CD4-positive, alpha-beta T cell treated with Interferon alpha-2 for 1 hour (primary cell): ENCODE measurements around the gene HIVEP3.
A peak's percentile ranks its signal among the peaks of the same experiment; 100 is the strongest.

Experiments used
- DNase-seq, 2 donors: peaks; one replicate each; pipeline ENCODE4 v3.0.0-alpha.2; 2020 to 2022

The HIVEP3 gene

DNA sequence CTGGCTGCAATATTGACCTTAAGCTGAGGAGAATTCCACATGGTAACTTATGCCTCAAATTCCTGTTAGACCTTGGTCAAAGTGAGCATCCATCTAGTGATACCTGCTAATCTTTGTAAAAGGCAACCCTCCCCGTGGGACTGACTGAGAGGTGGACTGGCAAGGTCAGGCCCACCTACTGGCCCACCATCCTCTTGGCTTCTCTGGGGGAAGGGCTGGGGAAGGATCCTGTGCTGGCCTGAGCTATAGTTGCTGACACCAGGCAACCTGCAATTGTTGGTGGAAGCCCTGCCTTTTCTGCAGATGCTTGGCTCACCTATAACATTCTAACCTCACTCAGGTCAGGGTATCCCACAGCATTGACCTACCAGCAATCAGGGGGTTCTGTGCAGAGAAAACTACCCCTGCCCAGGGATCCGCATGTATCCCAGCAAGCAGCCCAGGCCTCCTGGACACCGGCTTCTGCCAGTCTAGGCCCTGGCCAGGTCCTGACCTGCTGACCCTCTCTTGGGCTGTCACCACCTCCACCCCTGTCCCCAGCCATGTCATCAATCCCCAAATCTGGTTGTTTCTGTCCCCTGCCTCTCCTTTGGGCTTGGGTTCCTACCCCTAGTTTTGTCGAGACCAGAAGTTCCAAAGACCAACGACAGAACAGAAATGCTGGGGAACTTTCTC, 326.1 kb downstream of the HIVEP3 start:
- no peak for DNase-seq

DNA sequence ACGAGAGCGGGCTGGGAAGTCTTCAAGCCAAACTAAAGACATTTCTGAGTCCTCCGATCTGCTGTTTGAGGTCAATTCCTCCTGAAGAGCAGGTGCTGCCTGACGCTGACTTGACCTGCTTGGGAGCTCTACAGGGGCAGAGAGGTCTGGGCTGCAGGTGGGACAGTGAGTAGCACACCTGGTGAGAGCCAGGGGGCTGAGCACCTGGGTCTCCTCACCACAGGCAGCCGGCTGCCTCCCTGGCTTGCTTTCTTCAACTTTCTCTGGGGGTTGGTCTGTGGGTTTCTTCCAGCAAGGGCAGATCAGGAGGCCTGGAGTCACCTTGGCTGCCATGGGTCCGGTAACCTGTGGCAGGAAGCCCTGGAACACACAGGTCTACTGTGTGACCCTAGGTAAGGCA, 326.8 kb downstream of the HIVEP3 start:
- no peak for DNase-seq

DNA sequence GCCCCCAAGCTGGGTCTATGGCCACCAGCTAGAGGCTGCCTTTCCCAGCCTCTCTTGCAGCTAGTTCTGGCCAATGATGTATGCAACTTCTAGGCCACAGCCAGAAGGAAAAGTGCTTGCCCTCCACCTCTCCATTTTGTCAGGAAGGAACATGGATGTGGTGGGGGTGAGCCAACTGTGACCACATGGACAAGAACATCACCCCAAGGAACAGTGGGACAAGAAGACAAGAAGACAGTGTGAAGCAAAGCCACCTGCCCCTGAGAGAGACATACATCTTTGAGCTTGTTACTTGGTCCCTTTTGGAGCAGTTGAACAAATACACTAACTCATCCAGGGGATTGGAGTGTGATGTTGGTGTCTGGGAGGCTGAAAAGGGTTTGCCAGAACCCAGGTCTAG, 328.4 kb downstream of the HIVEP3 start:
- no peak for DNase-seq

DNA sequence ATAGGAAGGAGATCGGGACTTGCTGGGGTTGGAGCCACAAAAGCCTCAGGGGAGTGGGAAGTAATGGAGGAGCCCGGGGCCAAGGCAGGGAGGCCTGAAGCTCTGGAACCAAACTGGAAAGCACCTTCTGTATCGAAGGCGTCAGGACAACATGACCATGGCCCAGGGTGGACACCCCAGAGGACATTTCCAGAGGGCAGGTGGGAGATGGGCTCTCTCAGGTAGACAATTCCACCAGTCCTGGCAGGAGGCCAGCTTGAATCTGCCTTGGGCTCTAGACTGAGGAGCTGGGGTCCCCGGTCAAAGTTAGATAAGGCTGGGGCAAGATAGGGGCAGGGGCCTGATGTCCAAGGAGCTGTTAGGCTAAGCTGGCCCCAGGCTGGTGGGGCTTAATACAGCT, 329.3 kb downstream of the HIVEP3 start:
- DNase-seq, result no peak

DNA sequence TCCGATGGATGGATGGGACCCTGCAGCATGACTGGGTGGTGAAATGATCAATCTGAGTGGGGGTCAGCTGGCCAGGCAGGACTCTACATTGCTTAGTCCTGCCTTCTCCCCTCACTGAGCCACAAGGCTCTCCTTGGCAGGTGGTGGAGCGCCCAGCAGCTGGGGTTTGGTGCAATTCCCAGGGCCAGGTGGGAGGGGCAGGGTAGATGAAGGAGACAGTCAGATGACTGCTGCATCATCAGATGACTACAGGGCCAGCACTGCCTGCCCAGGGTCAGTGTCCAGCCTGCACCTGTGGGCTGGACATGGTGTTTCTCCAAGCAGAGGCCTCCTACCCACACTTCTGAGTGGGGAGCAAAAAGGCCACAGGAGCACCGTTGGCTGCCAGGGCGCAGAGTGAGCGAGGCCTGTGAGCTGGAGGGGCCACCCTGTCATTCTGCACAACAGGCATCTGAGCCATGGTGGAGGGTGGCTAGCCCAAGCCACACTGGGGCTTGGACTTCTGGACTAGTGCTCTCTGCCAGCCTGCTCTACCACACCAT, 330.3 kb downstream of the HIVEP3 start:
- DNase-seq, result no peak

DNA sequence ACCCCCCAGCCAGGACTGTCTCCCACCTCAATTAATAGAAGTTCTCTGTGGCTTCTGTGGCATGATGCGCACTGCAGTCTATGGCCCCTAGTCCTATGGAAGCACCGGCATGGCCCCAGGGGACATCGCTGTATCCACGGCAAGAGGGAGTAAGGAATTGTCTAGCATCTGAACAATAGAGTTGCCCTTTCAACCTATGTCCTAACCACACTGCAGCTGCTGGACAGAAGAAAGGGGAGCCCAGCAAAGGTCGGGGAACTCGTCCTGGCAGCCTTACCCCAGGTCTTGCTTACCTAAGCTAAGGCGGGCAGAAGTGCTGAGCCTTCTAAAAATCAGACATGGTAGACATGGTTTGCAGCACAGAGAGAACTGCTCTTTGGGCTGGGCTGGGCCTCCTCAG, 330.9 kb downstream of the HIVEP3 start:
- DNase-seq, result no peak

DNA sequence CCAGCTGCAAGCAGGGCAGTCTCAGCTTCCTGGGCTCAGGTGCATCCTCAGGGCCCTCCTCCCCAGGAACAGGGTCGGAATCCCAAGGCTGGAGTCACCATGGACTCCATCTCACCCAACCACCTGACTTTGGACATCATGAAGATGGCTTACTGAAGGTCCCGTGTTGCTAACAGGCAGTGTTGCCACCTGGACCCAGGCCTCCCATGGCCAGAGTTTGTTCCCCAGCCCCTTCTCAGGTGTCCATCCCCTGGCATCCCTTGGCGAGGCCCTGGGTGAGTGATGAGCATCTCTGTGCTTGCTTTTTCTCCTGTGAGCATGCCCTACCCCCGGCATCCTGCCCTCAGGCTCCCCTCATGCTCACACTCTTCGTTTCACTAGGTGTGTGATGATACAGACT, 332.5 kb downstream of the HIVEP3 start:
- DNase-seq, result no peak

DNA sequence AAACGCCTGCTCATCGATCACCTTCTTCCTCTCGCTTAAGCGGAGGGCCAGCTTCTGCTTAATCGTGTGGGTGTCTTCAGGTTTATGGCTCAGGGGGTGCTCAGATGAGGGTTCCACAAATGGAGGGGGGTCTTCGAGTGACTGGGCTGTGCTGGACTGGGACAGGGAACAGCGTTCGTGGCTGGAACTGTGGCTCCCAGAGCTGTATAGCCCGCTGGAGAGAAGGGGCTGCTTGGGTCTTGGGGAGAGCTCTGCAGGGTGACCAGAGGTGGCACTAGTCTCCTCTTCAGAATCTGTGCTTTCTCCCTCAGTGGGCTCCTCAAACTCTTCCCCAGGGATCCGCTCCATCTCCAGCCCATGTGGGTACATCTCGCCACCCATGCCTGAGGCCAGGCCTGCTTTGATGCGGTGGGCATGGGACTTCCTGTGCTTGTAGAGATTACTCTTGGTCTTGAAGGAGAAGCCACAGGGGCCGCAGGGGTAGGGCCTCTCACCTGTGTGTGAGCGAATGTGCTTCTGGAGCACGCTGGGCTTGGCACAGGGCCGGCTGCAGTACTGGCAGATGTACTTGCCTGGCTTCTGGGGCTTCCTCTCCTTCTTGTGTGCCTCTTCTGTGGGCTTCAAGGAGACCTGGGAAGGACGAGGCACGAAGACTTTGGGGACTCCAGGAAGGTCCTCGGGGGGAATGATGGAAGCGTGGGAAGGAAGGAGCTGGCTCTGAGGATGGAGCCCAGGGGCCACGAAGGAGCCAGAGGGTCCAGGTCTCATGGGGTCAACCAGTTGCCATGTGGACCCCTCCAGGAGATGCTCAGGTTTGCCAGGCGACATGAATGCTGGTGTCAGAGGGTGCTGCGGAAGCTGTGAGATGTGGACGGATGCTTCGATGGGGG, 334.8 kb downstream of the HIVEP3 start:
- no peak for DNase-seq

DNA sequence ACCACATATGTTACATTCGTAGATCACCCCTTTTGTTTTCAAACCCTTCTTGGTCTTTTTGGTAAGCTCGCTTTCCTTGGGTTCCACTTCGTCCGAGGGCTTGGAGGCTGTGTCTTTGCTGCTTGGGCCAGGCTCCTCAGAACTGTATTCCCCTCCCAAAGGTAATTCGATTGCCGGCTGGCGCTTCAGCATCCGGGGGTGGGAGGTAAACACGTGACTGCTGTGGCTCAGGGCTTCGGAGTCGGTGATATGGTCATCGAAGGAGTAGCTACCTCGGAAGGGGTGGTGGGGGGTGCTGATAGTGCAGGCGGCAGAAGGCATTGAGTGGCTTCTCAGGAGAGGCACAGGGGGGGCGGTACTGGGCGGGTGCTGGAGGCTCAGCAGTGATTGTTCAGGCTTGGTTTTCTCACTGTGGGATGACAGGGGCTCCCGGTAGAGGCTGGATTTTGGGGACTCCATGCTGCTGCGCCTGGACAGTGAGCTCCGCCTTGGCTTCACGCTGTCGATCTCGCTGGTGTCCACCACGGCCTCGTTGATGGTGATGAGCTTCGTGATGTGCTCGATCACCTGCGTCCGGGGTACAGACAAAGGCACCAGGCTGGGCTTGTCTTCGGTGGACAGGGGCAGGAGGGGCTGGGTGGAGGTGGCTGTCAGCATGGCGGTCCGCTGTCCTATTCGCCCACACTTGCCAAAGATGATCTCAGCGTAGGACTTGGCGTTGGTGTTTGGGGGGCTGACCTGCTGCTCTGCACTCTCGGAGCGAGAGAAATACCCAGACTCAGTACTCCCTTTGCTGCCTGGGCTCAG, 335.7 kb downstream of the HIVEP3 start:
- no peak for DNase-seq

DNA sequence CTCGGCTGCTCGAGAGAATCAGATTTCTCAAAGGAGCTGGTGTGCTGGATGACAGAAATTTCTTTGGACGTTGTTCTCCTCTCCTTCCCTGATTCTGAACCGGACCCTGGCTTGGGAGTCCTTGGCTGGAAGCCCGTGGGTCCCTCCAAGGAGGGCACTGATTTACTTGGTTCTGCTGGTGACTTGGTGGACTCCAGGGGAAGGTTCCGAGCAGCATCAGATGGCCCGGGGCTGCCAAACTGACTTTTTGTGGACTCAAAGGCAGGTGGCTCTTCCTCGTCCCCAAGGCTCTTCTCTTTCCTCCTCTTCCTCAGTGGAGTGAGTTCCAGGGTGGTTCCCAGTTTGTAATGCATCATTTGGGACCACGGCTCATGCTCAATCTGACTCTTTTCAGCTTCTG, 336.4 kb downstream of the HIVEP3 start:
- no peak for DNase-seq

DNA sequence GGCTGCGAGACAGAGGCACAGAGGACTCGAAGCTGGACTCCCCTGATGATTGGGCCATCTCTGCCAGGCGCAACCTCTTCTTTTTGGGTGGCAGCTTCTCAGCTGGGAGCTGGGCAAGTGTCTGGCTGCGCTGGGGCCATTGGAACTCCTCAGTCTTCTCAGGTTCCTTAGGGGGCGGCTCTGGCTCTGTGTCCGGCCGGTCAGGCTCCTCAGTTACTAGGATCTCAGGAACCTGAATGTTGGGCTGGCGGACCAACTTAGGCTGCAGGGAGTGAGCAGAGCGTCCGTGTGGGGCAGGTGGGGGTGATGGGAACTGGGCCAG, 336.8 kb downstream of the HIVEP3 start:
- DNase-seq, result no peak

DNA sequence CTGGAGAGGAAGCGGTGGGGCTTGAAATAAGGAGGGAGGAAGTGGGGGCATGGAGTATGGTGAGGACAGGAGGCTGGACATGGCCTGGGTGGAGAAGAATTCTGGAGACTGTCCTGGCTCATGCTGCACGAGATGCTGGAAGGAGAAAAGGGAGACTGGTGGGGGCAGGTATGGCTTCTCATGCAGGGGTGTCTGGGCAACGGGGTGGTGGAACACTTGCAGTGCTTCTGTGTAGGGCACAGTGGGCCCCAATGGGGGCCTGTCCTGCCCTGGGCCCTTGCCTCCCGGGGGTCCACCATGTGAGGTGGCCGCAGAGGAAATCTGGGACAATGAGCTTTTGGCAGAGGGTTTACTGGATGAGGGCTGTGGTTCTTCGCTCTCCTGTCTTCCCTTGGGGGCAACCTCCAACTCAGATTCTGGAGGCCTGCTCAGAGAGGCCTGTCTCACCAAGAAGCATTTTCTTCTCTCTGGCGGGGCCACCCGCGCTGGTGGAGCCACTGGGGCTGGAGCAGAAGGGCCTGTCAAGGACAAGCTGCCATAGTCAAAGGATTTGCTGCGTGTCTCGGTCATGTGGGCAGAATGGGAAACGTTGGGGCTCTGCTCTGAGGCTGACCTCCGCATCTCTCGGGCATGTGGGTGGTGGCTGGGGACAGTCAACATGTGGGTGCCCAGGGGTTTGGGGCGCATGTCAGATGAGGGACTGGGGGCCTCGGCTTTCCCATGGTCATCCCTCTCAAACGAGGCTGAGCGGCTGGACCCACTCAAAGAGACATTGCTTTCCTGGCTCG, 337.3 kb downstream of the HIVEP3 start:
- DNase-seq, result no peak

DNA sequence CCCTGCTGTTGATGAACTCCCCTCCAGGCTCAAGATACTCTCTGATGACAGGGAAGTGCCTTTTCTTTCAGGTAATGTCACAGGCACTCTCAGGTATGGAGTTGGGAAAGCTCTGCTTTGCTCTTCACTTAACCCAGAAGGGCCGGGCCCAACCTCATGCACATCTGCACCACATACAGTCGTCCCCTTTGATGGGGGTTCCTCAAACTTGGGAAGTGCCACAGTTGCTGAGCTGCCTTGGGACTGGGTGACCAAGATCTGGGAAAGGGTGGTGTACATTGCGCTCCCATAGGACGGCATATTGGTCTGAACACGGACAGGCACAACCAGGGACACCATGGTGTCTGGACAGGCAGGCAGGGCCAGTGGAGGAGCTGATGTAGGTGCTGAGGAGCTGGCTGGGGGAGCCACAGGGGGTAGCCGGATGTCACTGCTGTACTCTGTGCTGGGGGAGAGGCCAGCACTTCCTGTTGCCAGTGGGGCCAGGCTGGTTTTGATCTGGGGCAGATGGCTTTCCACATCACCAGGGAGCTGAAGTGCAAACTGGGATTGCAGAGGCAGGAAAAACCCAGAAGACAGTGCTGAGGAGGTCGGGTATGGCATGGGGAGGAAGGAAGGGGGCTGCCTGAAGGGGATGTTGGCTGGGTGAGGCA, 338.1 kb downstream of the HIVEP3 start:
- DNase-seq, result no peak

DNA sequence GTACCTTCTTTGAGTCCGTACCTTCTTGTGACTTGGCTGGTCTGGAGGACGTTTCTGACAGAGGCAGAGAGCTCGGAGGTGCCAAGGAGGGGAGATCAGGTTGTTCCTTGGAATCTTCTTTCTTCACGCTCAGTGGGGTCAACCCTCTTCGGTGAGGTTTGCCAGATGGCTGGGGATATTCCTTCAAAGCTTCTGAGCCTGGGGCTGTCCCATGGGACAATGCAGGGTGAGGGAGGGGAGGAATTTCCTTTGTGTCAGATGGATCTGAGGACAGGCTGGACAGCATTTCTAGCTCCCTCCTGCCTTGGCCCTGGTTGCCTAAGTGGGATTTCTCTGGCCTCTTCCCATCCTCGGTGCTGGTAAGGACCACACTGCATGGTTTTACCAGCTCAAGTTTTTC, 338.7 kb downstream of the HIVEP3 start:
- DNase-seq, result no peak

DNA sequence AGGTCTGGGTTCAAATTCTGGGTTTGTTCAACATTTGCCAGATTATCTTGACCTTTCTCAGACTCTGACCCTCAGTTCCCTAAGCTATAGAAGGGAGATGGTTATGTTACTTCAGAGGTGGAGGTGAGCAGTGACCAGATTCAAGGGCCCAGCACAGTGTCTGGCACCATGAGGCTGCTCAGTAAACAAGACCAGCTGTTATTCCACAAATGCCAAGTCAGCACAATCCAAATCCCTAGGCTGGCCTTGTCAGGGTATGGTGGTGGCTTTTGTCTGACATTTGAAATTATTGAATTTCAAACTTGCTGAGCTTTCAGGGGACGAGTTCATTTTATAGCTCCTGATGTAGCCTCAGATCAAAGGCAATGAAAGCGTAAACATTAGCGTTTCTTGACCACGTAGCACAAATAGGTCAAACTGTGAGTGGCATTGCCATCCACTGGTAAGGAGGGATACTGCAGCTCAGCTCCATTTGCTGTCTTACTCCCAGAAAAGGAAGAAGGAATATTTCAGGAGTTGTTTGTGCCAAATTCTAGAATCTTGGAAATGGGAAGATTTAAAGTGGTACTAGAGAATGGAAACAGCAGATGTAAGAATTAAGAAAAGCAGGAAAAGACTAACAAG, 339.9 kb downstream of the HIVEP3 start:
- DNase-seq, result no peak

DNA sequence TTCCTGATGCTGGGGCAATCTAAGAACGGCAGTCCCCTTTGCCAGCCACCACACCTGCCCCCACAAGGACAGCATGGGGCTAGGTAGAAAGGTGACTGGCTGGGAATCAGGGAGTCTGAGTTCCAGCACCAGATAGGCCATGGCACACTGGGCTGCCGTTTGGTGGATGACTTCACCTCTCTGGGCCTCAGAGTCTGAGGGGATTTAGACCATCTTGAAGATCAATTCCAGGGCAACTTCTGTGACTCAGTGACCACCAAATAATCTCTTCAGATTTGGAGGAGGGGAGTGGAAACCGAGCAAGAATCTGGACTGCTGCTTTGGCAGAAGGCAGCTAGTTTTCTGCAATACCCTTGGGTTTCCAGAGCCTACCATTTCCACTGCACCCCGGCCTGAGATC, 342.1 kb downstream of the HIVEP3 start:
- no peak for DNase-seq

DNA sequence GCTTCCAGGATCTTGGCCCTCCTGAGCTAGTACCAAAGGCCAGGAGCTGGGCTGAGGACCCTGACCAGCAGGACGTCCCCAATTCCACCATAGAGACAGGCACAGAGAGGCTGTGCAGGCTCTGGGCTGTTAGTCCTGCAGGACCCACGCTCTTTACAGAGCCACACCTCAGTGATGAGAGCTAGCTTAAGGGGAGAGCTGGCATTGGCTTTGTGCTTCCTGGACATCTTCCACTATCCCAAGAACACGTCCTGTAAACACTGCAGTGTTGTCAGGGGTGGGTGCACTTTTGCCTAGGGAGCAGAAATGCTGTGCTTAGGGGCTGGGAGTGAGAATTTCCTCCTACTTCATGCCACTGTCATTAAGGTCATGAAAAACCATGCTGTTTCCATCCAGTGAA, 342.5 kb downstream of the HIVEP3 start:
- DNase-seq, result no peak

DNA sequence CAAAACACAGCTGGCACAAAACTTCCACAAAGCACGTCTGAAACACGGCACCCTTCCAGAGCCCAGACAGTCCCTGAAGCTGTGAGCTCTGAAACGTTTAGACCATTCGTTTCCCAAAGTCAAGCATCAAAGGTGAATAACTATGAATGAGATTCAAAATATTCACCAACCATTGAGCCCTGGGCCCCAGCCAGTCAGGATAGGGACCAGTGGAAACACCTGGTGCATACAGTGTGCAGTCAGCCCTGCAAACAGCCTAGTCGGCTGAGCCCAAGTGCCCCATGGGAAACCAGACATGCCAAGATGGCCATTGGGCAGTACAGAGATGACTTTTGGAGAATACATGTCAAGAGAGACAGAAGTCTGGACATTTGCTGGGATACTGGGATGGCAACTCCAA, 343.9 kb downstream of the HIVEP3 start:
- no peak for DNase-seq

DNA sequence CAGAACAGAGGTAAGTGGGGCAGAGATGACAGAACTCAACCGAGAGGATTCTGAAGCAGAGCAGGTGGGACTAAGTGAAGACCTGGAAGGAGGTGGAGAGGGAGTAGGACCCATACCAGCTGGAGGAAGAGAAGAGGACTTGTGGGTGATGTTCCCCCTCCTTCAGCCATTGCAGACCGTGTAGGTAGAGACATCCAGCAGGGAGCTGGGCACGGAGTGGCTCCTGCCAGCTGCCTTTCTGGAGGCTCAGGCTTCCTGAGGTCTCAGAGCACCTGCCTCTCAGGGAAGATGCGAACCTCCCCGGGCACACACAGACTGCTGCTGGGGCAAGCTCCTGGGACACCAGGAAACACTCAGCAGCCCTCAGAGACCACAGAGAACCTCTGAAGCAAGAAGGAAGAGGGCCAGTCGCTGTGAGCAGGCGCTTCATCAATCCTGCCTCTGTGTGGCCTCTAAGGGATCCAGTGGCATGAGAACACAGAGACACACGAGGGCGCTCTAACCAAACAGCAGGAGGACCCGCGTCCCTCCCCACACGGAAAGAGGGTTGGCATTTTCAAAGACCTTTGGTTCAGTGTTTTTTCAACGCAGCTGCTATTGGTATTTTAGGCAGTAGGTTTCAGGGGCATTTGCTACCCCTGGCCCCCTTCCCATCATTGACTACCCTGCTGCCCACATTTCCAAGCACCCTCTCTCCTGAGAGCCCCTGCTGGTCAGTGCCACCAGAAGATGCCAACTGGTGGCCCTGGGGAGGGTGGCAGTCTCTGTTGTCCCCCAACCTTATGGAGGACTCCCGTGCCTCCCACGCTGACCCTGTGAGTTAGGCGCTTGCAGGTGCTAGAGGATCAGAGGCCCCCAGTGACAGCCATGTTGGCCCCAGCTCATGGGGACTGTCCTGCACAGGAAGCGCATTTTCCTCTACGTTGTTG, 344.7 kb downstream of the HIVEP3 start:
- DNase-seq, result peak; percentile 78 to 84

DNA sequence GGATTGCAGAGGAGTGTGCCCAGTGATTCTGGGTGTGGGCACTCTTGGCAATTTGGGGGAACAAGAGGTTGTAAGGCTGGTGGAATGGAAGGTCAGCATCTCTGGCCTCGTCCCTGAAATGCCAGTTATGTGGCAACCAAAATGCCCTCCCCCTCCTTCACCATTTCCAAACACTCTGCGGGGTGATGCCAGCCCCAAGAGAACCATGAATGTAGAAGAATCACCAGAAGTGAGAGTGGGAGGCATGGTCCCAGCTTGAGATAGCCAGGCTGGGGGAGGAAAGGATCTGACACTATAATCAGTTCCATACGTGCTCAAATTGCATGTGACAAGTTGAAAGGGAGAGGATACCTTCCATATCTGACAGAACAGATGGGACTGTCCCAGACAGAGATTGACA, 345.5 kb downstream of the HIVEP3 start:
- DNase-seq, result no peak

DNA sequence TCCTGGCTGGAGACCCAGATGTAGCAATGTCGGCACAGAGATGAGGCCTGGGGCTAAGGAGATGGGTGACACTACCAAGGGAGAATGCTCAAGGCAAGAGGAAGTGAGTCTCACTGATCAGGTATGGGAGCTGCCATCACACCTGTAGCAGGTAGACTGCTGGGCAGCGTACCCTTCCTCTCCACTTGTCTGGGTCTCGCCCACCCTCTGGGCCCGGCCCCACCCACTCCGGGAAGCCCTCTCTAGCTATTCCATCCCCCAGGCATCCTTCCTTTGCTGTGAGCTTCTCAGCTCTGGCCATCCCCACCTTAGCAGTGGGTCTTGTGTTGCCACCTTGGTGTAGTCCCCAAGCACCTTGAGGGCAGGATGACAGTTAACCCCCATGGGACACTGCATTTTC, 346.5 kb downstream of the HIVEP3 start:
- DNase-seq, result no peak
